GM20000 (cell line): ENCODE measurements around the gene ROBO2.

Experiments
- DNase-seq: peaks from one replicate; pipeline ENCODE4 v3.0.0; 2012; ENCODE audit warnings: low spot score
- TF ChIP-seq, protein P1 (sequence below): IDR thresholded peaks from 2 replicates; pipeline ENCODE4 v1.5.1; 2012; ENCODE audit warnings: mild to moderate bottlenecking, control low read depth; ENCODE audit errors: extremely low read depth, missing control alignments

Gene ROBO2

GRCh38 chr3:77338195-77338594, 298.3 kb downstream of the ROBO2 start:
- no peak for DNase-seq
- TF ChIP-seq, protein P1, sequence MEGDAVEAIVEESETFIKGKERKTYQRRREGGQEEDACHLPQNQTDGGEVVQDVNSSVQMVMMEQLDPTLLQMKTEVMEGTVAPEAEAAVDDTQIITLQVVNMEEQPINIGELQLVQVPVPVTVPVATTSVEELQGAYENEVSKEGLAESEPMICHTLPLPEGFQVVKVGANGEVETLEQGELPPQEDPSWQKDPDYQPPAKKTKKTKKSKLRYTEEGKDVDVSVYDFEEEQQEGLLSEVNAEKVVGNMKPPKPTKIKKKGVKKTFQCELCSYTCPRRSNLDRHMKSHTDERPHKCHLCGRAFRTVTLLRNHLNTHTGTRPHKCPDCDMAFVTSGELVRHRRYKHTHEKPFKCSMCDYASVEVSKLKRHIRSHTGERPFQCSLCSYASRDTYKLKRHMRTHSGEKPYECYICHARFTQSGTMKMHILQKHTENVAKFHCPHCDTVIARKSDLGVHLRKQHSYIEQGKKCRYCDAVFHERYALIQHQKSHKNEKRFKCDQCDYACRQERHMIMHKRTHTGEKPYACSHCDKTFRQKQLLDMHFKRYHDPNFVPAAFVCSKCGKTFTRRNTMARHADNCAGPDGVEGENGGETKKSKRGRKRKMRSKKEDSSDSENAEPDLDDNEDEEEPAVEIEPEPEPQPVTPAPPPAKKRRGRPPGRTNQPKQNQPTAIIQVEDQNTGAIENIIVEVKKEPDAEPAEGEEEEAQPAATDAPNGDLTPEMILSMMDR, result no peak

DNA sequence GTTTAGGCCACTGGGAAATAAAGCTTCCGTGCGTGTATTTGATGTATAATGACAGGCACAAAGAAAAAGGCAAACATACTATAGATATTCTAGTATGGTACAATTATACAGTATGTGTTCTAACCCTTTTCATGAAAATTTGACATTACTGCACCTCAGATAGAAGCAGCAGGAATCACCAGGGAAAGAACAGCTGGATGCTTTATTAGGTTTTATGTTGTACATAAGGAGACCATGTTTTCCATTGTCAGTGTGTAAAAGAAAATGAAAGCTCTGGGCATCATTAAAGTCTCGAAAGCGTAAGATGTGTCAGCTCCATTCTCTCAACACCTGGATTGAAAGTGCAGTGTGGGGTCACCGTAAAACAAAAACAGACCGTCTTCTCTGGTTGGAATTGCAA, 302.1 kb downstream of the ROBO2 start:
- TF ChIP-seq, protein P1, result no peak
- no peak for DNase-seq

DNA sequence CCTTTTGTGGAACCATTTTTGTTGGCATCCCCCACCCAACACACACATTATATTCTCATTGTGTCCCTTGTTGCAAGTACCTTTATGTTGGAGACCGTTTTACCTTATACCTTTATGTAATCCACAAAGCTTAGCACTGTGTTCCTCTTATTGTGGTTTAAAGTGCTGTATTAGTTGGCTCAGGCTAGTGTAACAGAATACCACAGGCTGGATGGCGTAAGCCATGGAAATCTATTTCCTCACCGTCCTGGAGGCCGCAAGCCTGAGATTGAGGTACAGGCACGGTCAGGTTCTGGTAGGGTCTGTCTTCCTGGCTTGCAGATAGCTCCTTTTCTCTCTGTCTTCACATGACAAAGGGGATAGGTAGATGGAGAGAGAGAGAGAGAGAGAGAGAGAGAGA, 302.8 kb downstream of the ROBO2 start:
- no peak for DNase-seq
- TF ChIP-seq, protein P1, result no peak

- no peak for DNase-seq
- TF ChIP-seq, protein P1, result no peak
These were observed 305.1 kb downstream of the ROBO2 start for GRCh38 chr3:77345009-77345408.

DNA sequence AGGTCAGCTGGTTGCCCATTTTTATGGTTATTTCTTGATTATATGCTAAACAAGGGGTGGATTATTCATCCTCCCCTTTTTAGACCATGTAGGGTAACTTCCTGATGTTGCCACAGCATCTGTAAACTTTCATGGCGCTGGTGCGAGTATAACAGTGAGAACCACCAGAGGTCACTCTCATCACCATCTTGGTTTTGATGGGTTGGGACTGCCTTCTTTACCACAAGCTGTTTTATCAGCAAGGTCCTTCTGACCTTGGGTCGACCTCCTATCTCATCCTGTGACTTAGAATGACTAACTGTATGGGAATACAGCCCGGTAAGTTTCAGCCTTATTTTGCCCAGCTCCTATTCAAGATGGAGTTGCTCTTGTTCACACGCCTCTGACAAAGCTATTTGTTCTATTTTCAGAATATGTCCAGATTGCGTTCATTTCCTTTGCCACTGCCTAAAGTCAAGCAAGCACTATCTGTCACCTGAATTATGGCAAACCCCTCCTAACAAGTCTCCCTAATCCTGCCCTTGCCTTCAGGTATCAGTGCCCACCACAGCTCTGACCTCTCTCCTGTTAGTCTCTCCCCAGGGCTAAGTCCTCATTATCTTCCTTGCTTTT, 308.5 kb downstream of the ROBO2 start:
- TF ChIP-seq, protein P1, result no peak
- no peak for DNase-seq

DNA sequence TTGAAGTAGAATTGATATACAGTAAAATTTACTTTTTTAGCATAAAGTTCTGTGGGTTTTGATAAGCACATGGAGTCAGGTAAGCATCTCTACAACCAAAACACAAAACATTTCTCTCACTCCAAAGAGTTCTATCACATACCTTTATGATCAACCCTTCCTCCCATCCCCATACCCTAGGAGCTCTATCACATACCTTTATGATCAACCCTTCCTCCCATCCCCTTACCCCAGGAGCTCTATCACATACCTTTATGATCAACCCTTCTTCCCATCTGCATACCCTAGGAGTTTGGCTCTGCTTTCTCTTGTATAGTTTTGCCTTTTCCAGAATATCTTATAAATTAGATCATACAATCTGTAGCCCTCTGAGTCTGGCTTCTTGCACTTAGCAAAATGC, 315.1 kb downstream of the ROBO2 start:
- DNase-seq, result no peak

GRCh38 chr3:77362936-77363335, 323.0 kb downstream of the ROBO2 start:
- TF ChIP-seq, protein P1, result no peak
- no peak for DNase-seq

More for the DNA sequence above, 315.1 kb downstream of the ROBO2 start:
- TF ChIP-seq, protein P1, result no peak
